ENCODE data around the gene LCNL1.

The LCNL1 gene

DNA sequence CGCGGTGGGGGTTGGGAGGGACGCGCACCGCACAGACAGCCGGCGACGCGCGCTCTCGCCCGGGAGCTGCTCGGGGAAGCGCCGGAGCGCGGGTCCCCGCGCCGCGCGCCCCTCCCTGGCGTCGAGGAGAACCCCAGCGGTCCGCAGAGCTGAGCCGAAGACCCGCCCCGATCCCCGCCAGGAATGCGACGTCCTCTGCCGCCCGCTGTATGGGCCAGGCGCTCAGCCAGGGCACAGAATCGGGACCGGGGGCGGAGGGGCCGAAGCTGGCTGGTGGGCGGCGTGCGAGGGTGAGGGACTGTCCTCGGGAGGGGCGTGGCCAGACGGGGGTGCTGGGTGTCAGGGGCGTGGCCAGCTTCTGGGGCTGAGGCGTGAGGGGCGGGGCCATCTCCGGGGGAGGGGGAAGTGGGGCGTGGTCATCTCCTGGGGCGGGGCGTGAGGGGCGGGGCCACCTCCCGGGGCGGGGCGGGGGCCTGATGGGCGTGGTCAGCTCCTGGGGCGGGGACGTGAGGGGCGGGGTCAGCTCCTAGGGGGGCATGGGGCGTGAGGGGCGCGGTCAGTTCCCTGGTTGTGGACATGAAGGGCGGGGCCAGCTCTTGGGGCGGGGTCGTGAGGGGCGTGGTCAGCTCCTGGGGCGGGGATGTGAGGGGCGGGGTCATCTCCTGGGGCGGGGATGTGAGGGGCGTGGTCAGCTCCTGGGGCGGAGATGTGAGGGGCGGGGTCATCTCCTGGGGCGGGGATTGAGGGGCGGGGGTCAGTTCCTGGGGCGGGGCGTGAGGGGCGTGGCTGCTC is 4.5 kb upstream of the LCNL1 start:
- peak overlapping the region; percentile 29; the same call in 1 of the 2 replicates for H3K27ac ChIP-seq
- TF ChIP-seq ZFX (IDR thresholded peaks at IDR 0.05; ENCODE audit: borderline replicate concordance) (no peak), CTCF (IDR thresholded peaks at IDR 0.05) (no peak)

GRCh38 chr9:136978865-136979544 is 3.8 kb upstream of the LCNL1 start:
- H3K27ac ChIP-seq = no peak overlapping the region
- no peak; the same call in 1 of the 2 replicates for TF ChIP-seq CTCF (IDR thresholded peaks at IDR 0.05)
- TF ChIP-seq ZFX (IDR thresholded peaks at IDR 0.05; ENCODE audit: borderline replicate concordance) = no peak

DNA sequence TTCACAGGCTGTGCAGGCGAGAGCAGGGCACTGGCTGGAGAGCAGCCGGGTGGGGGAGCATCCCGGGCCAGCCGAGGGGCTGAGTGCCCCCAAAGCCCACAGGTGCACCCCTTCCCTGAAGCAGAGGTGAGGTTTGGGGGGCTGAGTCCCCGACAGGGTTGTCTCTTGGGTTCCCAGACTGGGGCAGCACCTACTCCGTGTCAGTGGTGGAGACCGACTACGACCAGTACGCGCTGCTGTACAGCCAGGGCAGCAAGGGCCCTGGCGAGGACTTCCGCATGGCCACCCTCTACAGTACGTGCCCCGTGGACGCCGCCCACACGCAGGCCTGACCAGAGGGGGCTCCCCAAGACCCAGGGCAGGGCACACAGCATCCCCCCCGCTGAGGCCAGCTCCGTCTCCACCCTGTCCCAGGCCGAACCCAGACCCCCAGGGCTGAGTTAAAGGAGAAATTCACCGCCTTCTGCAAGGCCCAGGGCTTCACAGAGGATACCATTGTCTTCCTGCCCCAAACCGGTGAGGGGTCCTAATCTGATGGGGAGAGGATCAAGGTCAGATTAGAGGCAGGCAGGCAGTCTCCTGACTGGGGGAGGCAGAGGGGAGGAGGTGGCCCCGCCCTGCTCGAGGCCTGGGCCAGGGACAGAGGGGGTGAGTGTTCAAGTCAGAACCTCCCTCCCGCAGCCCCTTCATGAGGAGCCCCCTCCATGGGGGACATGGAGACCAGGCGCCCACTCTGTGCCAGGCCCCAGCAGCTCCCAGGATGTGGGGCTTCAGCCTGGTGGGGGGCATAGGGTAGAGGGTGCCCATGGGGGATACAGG is 2.8 kb upstream of the LCNL1 start:
- TF ChIP-seq ZFX (IDR thresholded peaks at IDR 0.05; ENCODE audit: borderline replicate concordance) = no peak
- TF ChIP-seq CTCF (IDR thresholded peaks at IDR 0.05) = no peak

DNA sequence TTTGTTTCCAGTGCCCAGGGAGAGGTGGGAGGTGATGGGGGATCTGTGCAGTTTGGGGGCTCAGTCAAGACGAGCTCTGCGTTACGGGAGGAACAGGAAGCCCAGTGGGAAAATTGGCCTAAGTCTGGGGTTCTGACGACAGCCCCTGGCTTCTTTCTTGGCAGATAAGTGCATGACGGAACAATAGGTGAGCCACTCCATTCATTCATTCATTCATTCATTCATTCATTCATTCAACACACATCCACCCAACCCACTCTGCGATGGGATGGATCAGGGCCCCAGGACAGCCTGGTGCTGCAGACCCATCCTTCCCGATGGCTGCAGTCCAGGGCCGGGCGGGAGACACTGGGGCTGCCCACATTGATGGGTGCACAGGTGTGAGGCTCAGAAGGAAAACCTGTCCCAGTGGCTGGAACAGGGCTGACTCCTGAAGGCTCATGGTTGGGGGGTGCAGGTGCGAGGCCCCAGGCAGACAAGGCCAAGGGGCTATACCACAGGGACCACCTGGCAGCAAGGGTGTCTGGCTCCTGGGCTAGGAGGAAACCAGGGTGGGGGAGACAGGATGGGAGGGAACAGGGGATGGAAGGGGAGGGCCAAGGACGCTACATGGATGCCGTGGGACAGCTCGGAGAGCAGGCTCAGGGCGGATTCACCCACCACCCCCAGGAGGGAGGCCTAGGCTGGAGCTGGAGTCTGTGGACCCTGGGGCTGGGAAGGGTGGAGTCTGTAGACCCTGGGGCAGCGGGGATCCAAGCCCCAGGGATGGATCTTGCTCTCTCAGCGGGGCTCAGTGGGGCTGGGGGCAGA is 1.9 kb upstream of the LCNL1 start:
- no peak overlapping the region for H3K27ac ChIP-seq
- no peak for TF ChIP-seq ZFX (IDR thresholded peaks at IDR 0.05; ENCODE audit: borderline replicate concordance)
- no peak for TF ChIP-seq CTCF (IDR thresholded peaks at IDR 0.05)

More for the DNA sequence above, 2.8 kb upstream of the LCNL1 start:
- no peak overlapping the region for H3K27ac ChIP-seq

DNA sequence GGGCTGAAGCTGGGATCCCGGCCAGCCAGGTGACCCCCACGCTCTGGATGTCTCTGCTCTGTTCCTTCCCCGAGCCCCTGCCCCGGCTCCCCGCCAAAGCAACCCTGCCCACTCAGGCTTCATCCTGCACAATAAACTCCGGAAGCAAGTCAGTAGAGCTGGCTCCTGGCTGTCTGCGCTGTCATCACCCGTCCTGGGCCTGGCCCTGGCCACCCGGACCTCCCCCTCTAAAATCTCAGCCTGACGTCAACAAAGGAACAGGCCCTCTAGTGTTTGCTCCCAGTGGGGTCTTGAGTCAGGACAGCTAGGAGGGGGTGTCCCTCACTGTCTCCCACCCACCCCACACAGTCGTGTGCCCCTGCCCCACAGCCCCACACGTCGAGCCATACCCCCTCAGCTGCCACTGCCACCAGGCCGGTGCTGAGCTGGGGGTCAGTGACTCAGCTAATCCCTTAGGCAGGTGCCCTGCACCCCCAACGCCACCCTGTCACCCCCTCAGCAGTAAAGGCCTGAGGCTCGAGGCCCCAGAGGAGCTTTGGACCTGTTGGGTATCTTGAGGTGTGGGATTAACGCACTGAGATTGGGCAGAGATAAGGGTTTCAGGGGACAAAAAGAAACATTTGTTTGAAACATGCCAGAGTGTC is 1.1 kb upstream of the LCNL1 start:
- TF ChIP-seq ZFX (IDR thresholded peaks at IDR 0.05; ENCODE audit: borderline replicate concordance) (no peak), CTCF (IDR thresholded peaks at IDR 0.05) (no peak)
- no peak overlapping the region for H3K27ac ChIP-seq

DNA sequence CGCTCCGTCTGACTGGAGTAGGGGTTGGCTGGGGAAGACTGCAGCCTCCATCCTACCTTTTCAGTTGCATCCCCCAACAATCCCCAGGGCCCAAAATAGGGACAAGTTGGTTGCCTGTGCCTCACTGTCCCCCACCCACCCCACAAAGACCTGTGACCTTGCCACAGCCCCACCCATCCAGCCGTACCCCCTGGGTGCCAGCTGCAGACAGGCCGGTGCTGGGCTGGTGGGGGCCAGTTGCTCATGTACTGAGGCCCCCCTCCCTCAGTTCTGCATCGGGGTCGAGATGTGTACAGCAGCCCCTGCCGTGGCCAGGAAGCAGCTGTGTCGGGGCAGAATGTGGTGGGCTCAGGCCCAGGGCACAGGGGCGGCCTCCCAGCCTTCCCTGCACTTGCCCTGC is 374 bp downstream of the LCNL1 start:
- TF ChIP-seq ZFX (IDR thresholded peaks at IDR 0.05; ENCODE audit: borderline replicate concordance) (no peak), CTCF (IDR thresholded peaks at IDR 0.05) (no peak)
- H3K27ac ChIP-seq = no peak overlapping the region
